Measurements from ENCODE around the gene SPIN4. TPM values are rescaled to one million over a fixed set of nuclear protein-coding genes. Genes with fewer than 3 reads are reported as not detected.

SPIN4 gene
- total RNA-seq, 1 donor from 2014 or later = 3.4 TPM

DNA sequence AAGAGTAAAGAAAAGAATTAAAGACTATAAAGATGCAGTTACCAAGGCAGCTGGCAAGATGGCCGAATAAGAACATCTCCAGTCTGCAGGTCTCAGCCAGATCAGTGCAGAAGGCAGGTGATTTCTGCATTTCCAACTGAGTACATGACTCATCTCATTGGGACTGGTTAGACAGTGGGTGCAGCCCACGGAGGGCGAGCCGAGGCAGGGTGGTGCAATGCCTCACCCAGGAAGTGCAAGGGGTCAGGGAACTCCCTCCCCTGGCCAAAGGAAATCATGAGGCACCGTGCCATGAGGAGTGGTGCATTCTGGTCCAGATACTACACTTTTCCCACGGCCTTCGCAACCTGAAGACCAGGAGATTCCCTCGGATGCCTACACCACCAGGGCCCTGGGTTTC, 20.5 kb downstream of the SPIN4 start:
- Mint-ChIP-seq H3K4me1 (ENCODE audit: low read depth) (no peaks in the 10 kb centered on the region), H3K36me3 (ENCODE audit: low read depth) (peaks cover 3% of the 10 kb centered on the region), H3K4me3 (ENCODE audit: unreplicated experiment) (no peak overlapping the region), H3K27me3 (ENCODE audit: low read depth) (no peaks in the 10 kb centered on the region), H3K9me3 (ENCODE audit: low read depth) (peaks cover 24% of the 10 kb centered on the region), H3K27ac (ENCODE audit: unreplicated experiment) (no peak overlapping the region)
- DNase-seq (ENCODE audit: low spot score) = no peak
- TF ChIP-seq, protein P1, sequence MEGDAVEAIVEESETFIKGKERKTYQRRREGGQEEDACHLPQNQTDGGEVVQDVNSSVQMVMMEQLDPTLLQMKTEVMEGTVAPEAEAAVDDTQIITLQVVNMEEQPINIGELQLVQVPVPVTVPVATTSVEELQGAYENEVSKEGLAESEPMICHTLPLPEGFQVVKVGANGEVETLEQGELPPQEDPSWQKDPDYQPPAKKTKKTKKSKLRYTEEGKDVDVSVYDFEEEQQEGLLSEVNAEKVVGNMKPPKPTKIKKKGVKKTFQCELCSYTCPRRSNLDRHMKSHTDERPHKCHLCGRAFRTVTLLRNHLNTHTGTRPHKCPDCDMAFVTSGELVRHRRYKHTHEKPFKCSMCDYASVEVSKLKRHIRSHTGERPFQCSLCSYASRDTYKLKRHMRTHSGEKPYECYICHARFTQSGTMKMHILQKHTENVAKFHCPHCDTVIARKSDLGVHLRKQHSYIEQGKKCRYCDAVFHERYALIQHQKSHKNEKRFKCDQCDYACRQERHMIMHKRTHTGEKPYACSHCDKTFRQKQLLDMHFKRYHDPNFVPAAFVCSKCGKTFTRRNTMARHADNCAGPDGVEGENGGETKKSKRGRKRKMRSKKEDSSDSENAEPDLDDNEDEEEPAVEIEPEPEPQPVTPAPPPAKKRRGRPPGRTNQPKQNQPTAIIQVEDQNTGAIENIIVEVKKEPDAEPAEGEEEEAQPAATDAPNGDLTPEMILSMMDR (IDR thresholded peaks at IDR 0.05) = no peak

- Mint-ChIP-seq H3K4me3 (ENCODE audit: unreplicated experiment) (no peak overlapping the region), H3K27me3 (ENCODE audit: low read depth) (no peaks in the 10 kb centered on the region), H3K36me3 (ENCODE audit: low read depth) (no peaks in the 10 kb centered on the region), H3K4me1 (ENCODE audit: low read depth) (no peaks in the 10 kb centered on the region), H3K9me3 (ENCODE audit: low read depth) (peaks cover 14% of the 10 kb centered on the region), H3K27ac (ENCODE audit: unreplicated experiment) (no peak overlapping the region)
- TF ChIP-seq, protein P1 (IDR thresholded peaks at IDR 0.05) = no peak
- DNase-seq (ENCODE audit: low spot score) = no peak
Observed at GRCh38 chrX:63327788-63328187, 23.3 kb downstream of the SPIN4 start.

DNA sequence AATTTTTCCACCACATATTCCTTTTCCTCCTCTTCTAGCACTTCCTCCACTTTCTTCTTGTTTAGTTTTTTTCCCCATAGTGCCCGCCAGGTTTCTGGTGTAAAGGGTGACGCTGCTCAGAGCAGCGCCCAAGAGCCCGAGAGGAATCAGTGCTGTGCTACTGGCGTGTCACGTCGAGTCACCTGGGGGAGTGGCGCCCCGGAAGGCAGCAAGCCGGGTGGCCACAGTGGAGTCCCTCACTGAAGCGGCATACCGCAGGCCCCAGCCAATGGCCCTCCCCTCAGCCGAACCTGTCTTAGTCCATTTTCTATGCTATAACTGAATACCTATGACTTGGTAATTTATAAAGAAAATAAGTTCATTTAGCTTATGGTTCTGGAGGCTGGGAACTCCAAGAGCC, 51.5 kb downstream of the SPIN4 start:
- Mint-ChIP-seq H3K27me3 (ENCODE audit: low read depth) (no peaks in the 10 kb centered on the region), H3K4me1 (ENCODE audit: low read depth) (no peaks in the 10 kb centered on the region), H3K4me3 (ENCODE audit: unreplicated experiment) (no peak overlapping the region), H3K9me3 (ENCODE audit: low read depth) (peaks cover 47% of the 10 kb centered on the region), H3K27ac (ENCODE audit: unreplicated experiment) (no peak overlapping the region), H3K36me3 (ENCODE audit: low read depth) (peaks cover 7% of the 10 kb centered on the region)
- DNase-seq (ENCODE audit: low spot score) = no peak
- TF ChIP-seq, protein P1 (IDR thresholded peaks at IDR 0.05) = no peak
